ENCODE measurements around the gene FIBP.

DNA sequence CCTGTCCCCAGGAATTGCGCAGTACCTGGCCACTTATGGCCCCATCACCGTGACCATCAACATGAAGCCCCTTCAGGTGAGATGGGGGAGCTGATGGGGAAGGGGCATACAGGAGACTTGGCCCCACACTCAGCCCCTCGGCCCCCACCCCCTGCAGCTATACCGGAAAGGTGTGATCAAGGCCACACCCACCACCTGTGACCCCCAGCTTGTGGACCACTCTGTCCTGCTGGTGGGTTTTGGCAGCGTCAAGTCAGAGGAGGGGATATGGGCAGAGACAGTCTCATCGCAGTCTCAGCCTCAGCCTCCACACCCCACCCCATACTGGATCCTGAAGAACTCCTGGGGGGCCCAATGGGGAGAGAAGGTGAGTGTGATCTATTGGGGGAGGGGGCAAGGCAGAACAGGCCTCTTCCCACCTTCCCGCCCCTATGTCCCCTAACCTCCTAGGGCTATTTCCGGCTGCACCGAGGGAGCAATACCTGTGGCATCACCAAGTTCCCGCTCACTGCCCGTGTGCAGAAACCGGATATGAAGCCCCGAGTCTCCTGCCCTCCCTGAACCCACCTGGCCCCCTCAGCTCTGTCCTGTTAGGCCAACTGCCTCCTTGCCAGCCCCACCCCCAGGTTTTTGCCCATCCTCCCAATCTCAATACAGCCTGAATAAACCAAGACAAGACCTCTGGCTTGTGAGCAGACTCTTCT, 5.1 kb downstream of the FIBP start:
- TF ChIP-seq, protein P1, sequence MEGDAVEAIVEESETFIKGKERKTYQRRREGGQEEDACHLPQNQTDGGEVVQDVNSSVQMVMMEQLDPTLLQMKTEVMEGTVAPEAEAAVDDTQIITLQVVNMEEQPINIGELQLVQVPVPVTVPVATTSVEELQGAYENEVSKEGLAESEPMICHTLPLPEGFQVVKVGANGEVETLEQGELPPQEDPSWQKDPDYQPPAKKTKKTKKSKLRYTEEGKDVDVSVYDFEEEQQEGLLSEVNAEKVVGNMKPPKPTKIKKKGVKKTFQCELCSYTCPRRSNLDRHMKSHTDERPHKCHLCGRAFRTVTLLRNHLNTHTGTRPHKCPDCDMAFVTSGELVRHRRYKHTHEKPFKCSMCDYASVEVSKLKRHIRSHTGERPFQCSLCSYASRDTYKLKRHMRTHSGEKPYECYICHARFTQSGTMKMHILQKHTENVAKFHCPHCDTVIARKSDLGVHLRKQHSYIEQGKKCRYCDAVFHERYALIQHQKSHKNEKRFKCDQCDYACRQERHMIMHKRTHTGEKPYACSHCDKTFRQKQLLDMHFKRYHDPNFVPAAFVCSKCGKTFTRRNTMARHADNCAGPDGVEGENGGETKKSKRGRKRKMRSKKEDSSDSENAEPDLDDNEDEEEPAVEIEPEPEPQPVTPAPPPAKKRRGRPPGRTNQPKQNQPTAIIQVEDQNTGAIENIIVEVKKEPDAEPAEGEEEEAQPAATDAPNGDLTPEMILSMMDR (IDR thresholded peaks at IDR 0.05; ENCODE audit: insufficient read depth, low read depth, low read length), result no peak
- TF ChIP-seq EZH2 (IDR thresholded peaks at IDR 0.05; ENCODE audit: insufficient read depth, low read length), result no peak
